T-helper 2 cell treated with Interferon-gamma antibody and Interleukin-4, amounts not matched to agents 5 μg/mL and 100 μg/mL, for 36 hours (primary cell): ENCODE measurements around the gene P2RX7.
"Not testable (repeated sequence)": the region's sequence is repeated elsewhere in the genome, so short reads cannot be mapped to it uniquely, and the experiment has no call there.

ENCODE experiments used
- DNase-seq: peaks from one replicate; pipeline ENCODE4 v3.0.0; 2021; ENCODE audit warnings: low spot score
- H3K27ac Mint-ChIP-seq: one replicate; pipeline ENCODE4 v1.8.0; 2021; ENCODE audit warnings: mild to moderate bottlenecking, mixed read lengths
- H3K27me3 Mint-ChIP-seq: one replicate; pipeline ENCODE4 v1.8.0; 2021; ENCODE audit warnings: low read depth, mixed read lengths
- H3K36me3 Mint-ChIP-seq: one replicate; pipeline ENCODE4 v1.8.0; 2021; ENCODE audit warnings: low read depth, mixed read lengths
- H3K4me1 Mint-ChIP-seq: one replicate; pipeline ENCODE4 v1.8.0; 2021; ENCODE audit warnings: low read depth, mixed read lengths
- H3K4me3 Mint-ChIP-seq: one replicate; pipeline ENCODE4 v1.8.0; 2022; ENCODE audit warnings: mild to moderate bottlenecking, moderate library complexity, mixed read lengths
- H3K9me3 Mint-ChIP-seq: one replicate; pipeline ENCODE4 v1.8.0; 2021; ENCODE audit warnings: mixed read lengths

Gene P2RX7

DNA sequence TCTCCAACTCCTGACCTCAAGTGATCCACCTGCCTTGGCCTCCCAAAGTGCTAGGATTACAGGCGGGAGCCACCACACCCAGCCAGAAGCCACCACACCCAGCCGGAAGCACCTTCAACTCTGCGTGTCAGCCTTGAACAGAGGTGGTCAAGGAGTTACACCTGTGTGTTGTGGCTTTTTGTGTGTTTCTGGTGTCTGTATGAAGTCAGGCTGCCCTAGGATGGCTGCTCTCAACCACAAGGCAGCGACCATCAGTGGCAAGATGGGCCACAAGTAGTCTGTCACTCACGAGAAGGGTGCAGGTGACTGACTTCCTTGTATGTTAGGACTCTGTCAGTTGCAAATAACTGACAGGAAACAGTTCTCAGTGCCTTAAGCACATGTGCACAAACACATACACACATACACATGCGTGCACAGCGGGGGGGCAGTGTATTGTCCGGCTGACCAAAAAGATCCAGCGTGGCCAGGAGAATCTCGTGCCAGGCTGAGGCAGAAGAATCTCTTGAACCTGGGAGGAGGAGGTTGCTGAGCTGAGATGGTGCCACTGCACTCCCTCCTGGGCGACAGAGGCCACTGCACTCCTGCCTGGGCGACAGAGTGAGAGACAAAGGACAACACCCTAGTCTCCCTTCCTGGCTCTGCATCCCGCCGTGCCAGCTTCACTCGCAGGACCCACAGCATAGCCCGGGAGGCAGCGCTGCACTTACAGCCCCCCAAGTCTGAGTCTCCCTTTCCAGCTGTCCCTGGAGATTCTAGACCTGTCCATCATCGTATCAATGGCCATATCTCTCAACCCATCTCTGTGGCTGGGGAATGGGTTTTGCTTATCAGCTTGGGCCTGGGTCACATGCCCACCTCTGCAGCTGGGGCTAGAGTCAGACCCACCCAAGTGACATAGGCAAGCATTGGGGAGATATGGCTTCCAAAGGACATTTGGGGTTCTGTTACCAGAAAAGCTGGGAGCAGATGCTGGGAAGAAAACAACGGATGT lies 90.9 kb downstream of the P2RX7 start:
- Mint-ChIP-seq H3K27me3 (no peaks in the 10 kb centered on the region), H3K36me3 (peaks cover 54% of the 10 kb centered on the region), H3K27ac (peak overlapping the region; percentile 87), H3K9me3 (no peaks in the 10 kb centered on the region), H3K4me3 (peak overlapping the region; percentile 57), H3K4me1 (peaks cover 33% of the 10 kb centered on the region)
- peak; percentile 44 for DNase-seq

DNA sequence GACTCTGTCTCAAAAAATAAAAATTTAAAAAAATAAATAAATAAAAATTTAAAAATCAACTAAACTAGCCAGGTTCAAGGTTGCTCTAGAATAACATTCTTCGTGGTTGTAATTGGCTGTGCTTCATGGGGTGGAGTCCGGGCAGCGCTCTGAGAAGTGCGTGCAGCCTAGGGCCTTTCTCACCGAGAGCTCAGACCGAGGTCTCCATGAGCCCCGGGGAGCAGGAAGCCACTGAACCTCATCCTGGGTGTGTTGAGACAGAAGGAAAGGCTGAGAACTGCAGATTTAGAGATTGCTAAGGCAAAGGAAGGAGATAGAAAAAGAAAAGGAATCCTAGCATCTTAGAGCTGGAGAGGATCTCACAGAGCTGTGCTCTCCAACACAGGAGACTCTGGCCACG lies 91.9 kb downstream of the P2RX7 start:
- peaks cover 31% of the 10 kb centered on the region for H3K4me1 Mint-ChIP-seq
- no peaks in the 10 kb centered on the region for H3K9me3 Mint-ChIP-seq
- peaks cover 51% of the 10 kb centered on the region for H3K36me3 Mint-ChIP-seq
- peak overlapping the region; percentile 96 for H3K27ac Mint-ChIP-seq
- peak overlapping the region; percentile 77 for H3K4me3 Mint-ChIP-seq
- DNase-seq: peak; percentile 41
- H3K27me3 Mint-ChIP-seq: no peaks in the 10 kb centered on the region

DNA sequence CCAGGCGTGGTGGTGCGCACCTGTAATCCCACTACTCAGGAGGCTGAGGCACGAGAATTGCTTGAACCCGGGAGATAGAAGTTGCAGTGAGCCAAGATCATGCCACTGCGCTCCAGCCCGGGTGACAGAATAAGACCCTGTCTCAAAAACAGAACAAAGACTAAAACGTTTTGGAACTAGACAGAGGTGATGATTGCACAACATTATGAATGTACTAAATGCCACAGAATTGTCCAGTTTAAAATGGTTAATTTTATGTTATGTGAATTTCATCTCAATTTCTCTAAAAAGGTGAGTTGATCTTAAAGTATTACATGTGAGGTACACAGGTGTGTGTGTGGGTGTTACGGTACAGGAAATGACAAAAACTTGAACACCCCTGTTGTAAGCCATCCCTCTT lies 93.7 kb downstream of the P2RX7 start:
- DNase-seq: no peak
- H3K27me3 Mint-ChIP-seq: no peaks in the 10 kb centered on the region
- H3K4me1 Mint-ChIP-seq: peaks cover 40% of the 10 kb centered on the region
- H3K27ac Mint-ChIP-seq: peak overlapping the region; percentile 26
- no peak overlapping the region for H3K4me3 Mint-ChIP-seq
- H3K9me3 Mint-ChIP-seq: no peaks in the 10 kb centered on the region
- H3K36me3 Mint-ChIP-seq: peaks cover 54% of the 10 kb centered on the region

DNA sequence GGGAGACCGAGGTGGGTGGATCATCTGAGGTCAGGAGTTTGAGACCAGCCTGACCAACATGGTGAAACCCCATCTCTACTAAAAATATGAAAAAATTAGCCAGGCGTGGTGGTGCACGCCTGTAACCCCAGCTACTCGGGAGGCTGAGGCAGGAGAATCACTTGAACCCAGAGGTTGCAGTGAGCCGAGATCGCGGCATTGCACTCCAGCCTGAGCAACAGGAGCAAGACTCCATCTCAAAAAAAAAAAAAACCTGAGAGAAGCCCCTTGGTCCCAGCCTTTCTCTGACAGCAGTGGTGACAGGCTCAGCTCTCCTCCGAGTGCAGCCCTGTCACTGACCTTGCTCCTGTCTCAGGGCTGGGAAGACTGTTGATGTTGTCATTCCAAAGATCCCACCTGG lies 94.2 kb downstream of the P2RX7 start:
- not testable (repeated sequence) for H3K27ac Mint-ChIP-seq, H3K4me3 Mint-ChIP-seq, H3K9me3 Mint-ChIP-seq, DNase-seq, H3K27me3 Mint-ChIP-seq
- Mint-ChIP-seq H3K36me3 (peaks cover 51% of the 10 kb centered on the region), H3K4me1 (peaks cover 37% of the 10 kb centered on the region)

DNA sequence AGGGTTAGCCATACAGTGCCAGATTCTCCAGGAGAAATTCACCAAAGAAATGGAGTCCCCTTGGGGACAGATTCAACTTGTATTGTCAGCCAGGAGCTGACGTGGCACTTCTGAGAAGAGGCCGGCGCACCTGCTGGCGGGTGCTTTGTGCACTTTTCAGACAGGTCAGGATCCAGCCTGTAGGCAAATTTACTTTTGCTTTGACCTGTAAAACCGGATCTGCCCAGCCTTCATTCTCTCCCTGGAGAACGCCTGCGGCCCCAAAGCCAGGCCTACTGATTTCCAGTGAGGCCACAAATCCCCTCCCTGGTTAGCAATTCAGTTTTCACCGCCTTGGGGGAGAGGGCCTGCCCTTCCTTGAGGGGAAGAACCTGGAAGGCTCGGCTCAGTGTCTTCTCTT lies 94.6 kb downstream of the P2RX7 start:
- DNase-seq: no peak
- Mint-ChIP-seq H3K4me3 (no peak overlapping the region), H3K36me3 (peaks cover 51% of the 10 kb centered on the region), H3K27me3 (no peaks in the 10 kb centered on the region), H3K4me1 (peaks cover 37% of the 10 kb centered on the region), H3K9me3 (no peaks in the 10 kb centered on the region), H3K27ac (peak overlapping the region; percentile 3)

DNA sequence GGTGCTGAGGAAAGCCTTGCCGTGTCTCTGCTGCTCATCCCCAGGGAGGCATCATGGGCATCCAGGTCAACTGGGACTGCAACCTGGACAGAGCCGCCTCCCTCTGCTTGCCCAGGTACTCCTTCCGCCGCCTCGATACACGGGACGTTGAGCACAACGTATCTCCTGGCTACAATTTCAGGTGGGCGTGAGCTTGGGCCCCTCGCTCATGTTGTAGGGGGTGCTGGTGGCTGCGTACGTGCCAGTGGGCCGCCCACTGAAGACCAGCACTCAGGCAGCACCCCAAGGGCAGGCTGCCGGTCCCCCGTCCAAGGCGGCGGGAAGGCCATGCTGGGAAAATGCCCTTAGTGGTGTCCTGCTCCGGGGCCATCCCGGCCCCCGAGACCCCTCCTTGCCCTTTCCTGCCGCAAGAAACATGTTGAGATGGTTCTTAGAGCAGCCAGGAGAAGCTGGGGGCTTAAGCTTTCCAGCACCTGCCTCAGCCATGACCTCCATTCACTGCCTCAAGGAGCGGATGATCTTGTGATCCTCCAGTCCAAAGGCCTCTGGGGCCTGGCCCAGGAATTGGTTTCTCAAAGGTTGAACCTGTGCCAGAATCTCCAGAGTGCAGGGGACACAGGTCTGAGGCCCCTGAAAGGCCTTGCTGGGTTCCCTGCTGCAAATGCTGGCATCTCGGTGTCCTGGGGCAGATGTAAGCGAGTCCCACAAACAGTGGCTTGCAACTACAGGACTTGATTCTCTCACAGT lies 96.4 kb downstream of the P2RX7 start:
- H3K27me3 Mint-ChIP-seq: no peaks in the 10 kb centered on the region
- no peaks in the 10 kb centered on the region for H3K9me3 Mint-ChIP-seq
- H3K4me3 Mint-ChIP-seq: no peak overlapping the region
- peaks cover 52% of the 10 kb centered on the region for H3K36me3 Mint-ChIP-seq
- no peak for DNase-seq
- H3K27ac Mint-ChIP-seq: no peak overlapping the region
- peaks cover 21% of the 10 kb centered on the region for H3K4me1 Mint-ChIP-seq

DNA sequence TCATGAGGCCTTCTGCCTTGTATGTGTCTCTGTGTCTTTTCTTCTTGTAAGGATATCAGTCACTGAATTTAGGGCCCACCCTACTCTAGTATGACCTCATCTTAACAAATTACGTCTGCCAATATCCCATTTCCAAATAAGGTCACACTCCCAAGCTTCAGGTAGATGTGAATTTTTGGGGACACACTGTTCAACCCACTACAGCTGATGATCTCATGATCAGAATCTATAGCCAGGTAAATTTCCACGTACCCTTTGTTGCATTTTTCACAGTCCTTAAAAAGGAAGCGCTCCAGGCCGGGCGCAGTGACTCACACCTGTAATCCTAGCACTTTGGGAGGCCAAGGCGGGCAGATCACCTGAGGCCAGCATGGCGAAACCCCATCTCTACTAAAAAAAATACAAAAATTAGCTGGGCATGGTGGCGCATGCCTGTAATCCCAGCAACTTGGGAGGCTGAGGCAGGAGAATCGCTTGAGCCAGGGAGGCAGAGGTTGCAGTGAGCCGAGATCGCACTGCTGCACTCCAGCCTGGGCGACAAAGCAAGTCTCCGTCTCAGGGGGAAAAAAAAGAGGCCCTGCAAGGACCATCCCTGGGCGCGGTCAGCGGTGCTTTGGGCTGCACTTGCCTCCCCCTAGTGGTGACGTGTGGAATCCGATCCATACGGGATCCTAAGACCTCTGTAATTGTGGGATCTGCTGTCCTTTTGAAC lies 97.3 kb downstream of the P2RX7 start:
- not testable (repeated sequence) for H3K4me3 Mint-ChIP-seq, H3K27me3 Mint-ChIP-seq, H3K9me3 Mint-ChIP-seq
- Mint-ChIP-seq H3K27ac (peak overlapping the region; percentile 47), H3K4me1 (peaks cover 15% of the 10 kb centered on the region), H3K36me3 (peaks cover 53% of the 10 kb centered on the region)
- peak; percentile 43 for DNase-seq

DNA sequence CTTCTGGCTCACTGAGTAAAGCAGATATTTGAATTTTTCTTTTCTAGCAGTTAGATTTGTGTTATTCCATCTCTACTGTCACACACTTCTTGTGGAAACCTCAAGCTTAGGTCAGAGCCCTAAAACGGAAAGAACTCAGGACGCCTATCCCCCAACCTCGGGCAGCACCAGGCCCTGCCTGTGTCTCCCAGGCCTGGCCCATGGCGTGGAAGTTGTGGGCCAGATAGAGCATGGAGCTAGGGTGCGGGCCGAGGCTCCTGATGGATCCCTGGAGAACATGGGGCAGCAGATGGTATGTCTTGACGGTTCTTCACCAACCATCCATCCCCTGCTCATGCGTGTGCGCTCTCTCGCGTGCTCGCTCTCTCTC lies 97.8 kb downstream of the P2RX7 start:
- no peaks in the 10 kb centered on the region for H3K9me3 Mint-ChIP-seq
- peaks cover 15% of the 10 kb centered on the region for H3K4me1 Mint-ChIP-seq
- peaks cover 53% of the 10 kb centered on the region for H3K36me3 Mint-ChIP-seq
- H3K27me3 Mint-ChIP-seq: no peaks in the 10 kb centered on the region
- peak overlapping the region; percentile 26 for H3K27ac Mint-ChIP-seq
- no peak for DNase-seq
- no peak overlapping the region for H3K4me3 Mint-ChIP-seq

DNA sequence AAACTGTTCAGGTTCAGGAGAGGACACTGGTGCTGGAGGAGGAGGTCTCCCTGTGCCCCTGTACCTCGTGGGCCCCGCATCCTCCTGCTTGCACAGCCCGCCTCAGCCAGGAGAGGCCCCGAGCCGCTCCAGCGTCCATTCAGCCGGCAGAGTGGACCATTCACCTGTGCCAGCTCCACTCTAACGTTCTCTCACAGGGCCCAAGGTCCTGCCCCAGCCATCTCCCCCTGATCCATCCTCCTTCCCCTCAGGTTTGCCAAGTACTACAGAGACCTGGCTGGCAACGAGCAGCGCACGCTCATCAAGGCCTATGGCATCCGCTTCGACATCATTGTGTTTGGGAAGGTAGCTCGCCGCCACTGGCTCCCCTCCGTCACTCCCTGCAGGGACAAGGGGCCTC lies 99.5 kb downstream of the P2RX7 start:
- no peak for DNase-seq
- H3K27ac Mint-ChIP-seq: peak overlapping the region; percentile 6
- H3K9me3 Mint-ChIP-seq: no peaks in the 10 kb centered on the region
- no peak overlapping the region for H3K4me3 Mint-ChIP-seq
- H3K36me3 Mint-ChIP-seq: peaks cover 52% of the 10 kb centered on the region
- no peaks in the 10 kb centered on the region for H3K27me3 Mint-ChIP-seq
- peaks cover 14% of the 10 kb centered on the region for H3K4me1 Mint-ChIP-seq

DNA sequence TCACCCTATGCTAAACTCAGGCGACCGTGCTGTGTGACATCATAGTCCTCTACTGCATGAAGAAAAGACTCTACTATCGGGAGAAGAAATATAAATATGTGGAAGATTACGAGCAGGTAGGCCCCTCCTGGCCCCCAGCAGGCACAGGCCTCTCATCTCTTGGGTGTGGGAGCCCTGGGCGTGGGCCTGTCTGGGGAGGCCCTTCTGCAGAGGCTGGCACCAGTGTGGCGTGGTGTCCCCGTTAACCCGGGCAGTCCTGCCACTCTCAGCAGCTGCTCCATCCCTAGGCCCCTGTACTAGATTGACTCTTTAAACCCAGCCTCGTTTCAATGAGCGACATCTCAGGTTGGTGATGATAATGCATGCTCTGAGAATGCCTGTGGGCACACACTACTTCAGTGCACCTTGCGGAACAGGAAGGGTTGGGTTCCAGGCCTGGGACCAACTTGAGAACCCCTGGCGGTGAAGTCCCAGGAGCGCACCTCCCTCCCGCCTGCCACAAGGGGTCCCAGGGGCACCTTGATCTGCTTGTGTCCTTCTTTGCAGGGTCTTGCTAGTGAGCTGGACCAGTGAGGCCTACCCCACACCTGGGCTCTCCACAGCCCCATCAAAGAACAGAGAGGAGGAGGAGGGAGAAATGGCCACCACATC lies 100.4 kb downstream of the P2RX7 start:
- Mint-ChIP-seq H3K4me1 (peaks cover 16% of the 10 kb centered on the region), H3K27ac (no peak overlapping the region), H3K4me3 (no peak overlapping the region), H3K27me3 (no peaks in the 10 kb centered on the region), H3K36me3 (peaks cover 58% of the 10 kb centered on the region), H3K9me3 (no peaks in the 10 kb centered on the region)
- DNase-seq: no peak

DNA sequence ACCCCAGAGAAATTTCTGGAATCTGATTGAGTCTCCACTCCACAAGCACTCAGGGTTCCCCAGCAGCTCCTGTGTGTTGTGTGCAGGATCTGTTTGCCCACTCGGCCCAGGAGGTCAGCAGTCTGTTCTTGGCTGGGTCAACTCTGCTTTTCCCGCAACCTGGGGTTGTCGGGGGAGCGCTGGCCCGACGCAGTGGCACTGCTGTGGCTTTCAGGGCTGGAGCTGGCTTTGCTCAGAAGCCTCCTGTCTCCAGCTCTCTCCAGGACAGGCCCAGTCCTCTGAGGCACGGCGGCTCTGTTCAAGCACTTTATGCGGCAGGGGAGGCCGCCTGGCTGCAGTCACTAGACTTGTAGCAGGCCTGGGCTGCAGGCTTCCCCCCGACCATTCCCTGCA lies 100.9 kb downstream of the P2RX7 start:
- Mint-ChIP-seq H3K4me3 (no peak overlapping the region), H3K4me1 (peaks cover 17% of the 10 kb centered on the region), H3K36me3 (peaks cover 56% of the 10 kb centered on the region), H3K27me3 (no peaks in the 10 kb centered on the region), H3K9me3 (no peaks in the 10 kb centered on the region), H3K27ac (no peak overlapping the region)
- DNase-seq: no peak

DNA sequence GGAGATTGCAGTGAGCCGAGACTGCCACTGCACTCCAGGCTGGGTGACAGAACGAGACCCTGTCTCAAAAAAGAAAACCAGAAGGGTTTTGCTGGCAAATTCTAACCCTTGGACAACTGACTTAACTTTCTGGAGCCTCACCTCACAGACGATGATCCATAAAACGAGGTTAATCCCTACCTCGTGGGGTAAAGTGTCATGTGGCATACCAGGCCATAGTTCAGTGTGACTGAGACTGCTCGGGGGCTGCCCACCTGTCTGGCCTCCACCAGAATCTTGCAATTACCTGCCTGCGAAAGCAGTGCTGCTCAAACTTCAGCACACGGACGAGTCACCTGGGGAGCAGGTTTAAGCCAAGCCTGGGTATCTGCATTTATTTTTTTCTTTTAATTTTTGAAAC lies 104.1 kb downstream of the P2RX7 start:
- Mint-ChIP-seq H3K4me3 (no peak overlapping the region), H3K36me3 (peaks cover 49% of the 10 kb centered on the region), H3K4me1 (peaks cover 35% of the 10 kb centered on the region), H3K27me3 (no peaks in the 10 kb centered on the region), H3K27ac (no peak overlapping the region), H3K9me3 (no peaks in the 10 kb centered on the region)
- DNase-seq: no peak

DNA sequence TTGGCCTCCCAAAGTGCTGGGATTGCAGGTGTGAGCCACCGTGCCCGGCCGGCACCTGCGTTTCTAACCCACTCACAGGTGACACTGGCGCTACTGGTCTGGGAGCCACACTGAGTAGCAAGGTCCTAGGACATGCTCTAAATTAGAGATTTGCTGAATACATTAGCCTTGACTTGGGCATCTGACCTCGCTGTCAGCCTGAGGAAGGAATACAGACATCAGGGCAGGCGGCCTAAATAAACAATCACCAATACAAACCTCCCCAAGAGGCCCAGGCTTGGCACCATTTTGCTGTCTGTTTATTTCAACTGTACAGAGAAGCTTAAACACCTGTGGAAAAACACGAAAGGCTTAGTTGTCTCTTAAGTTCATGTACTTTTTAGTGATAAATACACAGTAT lies 104.7 kb downstream of the P2RX7 start:
- Mint-ChIP-seq H3K4me1 (peaks cover 35% of the 10 kb centered on the region), H3K36me3 (peaks cover 43% of the 10 kb centered on the region), H3K27ac (peak overlapping the region; percentile 6), H3K9me3 (no peaks in the 10 kb centered on the region), H3K4me3 (no peak overlapping the region), H3K27me3 (no peaks in the 10 kb centered on the region)
- DNase-seq: no peak
